ENCODE data around the gene ZBTB9. TPM values are rescaled to one million over a fixed set of nuclear protein-coding genes. Genes with fewer than 3 reads are reported as not detected.

The ZBTB9 gene
- total RNA-seq, 2 donors from 2014 or later, result 1.8 to 5.3 TPM

DNA sequence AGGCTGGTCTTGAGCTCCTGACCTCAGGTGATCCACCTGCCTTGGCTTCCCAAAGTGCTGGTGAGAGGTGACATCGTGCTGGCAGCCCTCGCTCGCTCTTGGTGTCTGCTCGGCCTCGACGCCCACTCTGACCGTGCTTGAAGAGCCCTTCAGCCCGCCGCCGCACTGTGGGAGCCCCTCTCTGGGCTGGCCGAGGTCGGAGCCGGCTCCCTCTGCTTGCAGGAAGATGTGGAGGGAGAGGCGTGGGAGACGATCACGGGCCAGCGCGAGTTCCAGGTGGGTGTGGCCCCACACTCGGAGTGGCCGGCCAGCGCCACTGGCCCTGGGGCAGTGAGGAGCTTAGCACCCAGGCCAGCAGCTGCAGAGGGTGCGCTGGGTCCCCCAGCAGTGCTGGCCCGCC lies 48.1 kb downstream of the ZBTB9 start:
- Histone ChIP-seq H3K27me3 (no peaks in the 10 kb centered on the region), H3K9me3 (no peaks in the 10 kb centered on the region), H3K27ac (no peak overlapping the region), H3K4me3 (no peak overlapping the region), H3K36me3 (replicated peaks in 1 of 2; ENCODE audit: insufficient read depth in 1 of 2, low read depth in 2 of 2) (no peaks in the 10 kb centered on the region), H3K4me1 (no peaks in the 10 kb centered on the region)
- intact Hi-C loops (cut with DNase I), result no loop called here
- ATAC-seq (no peak), DNase-seq (no peak)
- no peak for TF ChIP-seq POLR2A (IDR thresholded peaks at IDR 0.05)
- TF ChIP-seq, protein P1, sequence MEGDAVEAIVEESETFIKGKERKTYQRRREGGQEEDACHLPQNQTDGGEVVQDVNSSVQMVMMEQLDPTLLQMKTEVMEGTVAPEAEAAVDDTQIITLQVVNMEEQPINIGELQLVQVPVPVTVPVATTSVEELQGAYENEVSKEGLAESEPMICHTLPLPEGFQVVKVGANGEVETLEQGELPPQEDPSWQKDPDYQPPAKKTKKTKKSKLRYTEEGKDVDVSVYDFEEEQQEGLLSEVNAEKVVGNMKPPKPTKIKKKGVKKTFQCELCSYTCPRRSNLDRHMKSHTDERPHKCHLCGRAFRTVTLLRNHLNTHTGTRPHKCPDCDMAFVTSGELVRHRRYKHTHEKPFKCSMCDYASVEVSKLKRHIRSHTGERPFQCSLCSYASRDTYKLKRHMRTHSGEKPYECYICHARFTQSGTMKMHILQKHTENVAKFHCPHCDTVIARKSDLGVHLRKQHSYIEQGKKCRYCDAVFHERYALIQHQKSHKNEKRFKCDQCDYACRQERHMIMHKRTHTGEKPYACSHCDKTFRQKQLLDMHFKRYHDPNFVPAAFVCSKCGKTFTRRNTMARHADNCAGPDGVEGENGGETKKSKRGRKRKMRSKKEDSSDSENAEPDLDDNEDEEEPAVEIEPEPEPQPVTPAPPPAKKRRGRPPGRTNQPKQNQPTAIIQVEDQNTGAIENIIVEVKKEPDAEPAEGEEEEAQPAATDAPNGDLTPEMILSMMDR (IDR thresholded peaks at IDR 0.05), result no peak
- 77 to 82% methylated on average over 6 to 21 of the region's 23 CpGs for WGBS, 2 donors

DNA sequence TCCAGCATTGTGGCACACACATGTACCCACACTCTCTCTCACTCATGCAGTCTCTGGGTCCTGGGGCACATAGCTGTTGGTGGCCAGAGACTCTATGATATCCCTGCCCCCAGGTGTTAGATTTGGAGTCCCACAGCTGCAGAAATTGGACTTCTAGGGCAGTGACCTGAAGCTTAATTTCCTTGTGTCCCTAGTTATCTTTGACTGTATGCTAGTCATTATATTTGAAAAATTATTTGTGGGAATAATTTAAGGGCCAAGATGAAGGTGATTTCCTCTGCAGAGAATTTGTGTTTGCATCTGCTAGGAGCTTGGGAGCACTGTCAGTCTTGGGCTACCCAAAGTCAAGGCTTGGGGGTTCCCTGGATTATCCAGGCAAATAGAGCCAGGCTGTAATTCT lies 50.1 kb downstream of the ZBTB9 start:
- H3K27me3 ChIP-seq, result no peaks in the 10 kb centered on the region
- no peak for TF ChIP-seq POLR2A (IDR thresholded peaks at IDR 0.05)
- TF ChIP-seq, protein P1 (IDR thresholded peaks at IDR 0.05), result no peak
- H3K4me1 ChIP-seq, result no peaks in the 10 kb centered on the region
- no peak overlapping the region for H3K27ac ChIP-seq
- ATAC-seq (no peak), DNase-seq (no peak)
- intact Hi-C loops (cut with DNase I), result no loop called here
- H3K9me3 ChIP-seq, result no peaks in the 10 kb centered on the region
- no peak overlapping the region for H3K4me3 ChIP-seq
- no peaks in the 10 kb centered on the region for H3K36me3 ChIP-seq (replicated peaks in 1 of 2; ENCODE audit: insufficient read depth in 1 of 2, low read depth in 2 of 2)

DNA sequence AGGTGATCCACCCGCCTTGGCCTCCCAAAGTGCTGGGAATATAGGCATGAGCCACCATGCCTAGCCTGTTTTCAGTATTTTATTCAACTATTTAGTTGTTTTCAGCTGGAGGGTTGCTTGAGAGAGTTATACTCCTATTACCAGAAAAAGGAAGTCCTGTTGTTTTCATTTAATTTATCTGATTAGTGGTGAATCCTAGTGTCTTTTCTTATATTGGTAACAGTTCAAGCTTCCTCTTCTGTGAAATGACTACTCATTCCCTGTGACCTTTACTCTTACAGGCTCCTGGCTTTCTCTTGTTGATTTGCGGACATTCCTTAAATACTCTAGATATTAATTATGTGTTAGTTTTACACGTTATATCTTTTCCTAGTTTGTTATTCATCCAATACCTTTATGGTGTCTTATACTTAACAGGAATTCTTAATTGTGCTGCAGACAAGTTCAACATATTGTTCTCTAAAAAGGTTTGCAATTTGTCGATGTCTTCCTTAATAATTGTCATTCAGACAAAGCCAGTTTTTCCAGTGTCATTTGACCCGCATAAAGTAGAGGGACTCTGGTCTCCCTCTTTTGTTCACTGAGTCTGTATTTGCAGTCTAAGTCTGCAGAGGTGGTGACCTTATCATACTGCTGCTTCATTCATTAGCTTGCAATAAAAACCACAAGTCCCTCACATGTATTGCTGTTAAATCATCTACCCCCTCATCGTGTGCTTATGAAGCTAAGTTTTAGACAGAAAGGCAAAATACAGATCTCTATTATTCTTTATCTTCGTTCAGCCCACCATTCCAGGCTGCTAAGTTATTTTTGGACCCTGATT lies 51.4 kb downstream of the ZBTB9 start:
- no peak overlapping the region for H3K27ac ChIP-seq
- no peaks in the 10 kb centered on the region for H3K4me1 ChIP-seq
- H3K27me3 ChIP-seq, result no peaks in the 10 kb centered on the region
- TF ChIP-seq POLR2A (IDR thresholded peaks at IDR 0.05), result no peak
- WGBS, 2 donors, result 35 to 39% methylated on average over 7 of the region's 7 CpGs
- H3K36me3 ChIP-seq (replicated peaks in 1 of 2; ENCODE audit: insufficient read depth in 1 of 2, low read depth in 2 of 2), result no peaks in the 10 kb centered on the region
- DNase-seq, result no peak
- intact Hi-C loops (cut with DNase I), result no loop called here
- no peaks in the 10 kb centered on the region for H3K9me3 ChIP-seq
- no peak overlapping the region for H3K4me3 ChIP-seq
- ATAC-seq, result no peak

Small RNAs within 50 kb of the gene (microRNA-seq; reads per million reads assigned to microRNA genes)
- gene MIR5004 (ENCODE audit: borderline number of aligned reads in 2 of 2, borderline replicate concordance in 2 of 2), result 0 reads per million in 2 donors

Small RNAs within 50 kb of the gene (small RNA-seq; reads per million reads assigned to genes)
- gene ZBTB9, result not detected

Other genes starting within 250 kb of the ZBTB9 start
- gene HSD17B8, start 249.9 kb upstream of the ZBTB9 start, total RNA-seq, result 10 to 100 TPM; 19.1 to 29.1 TPM
- gene RING1, start 246.1 kb upstream of the ZBTB9 start, total RNA-seq, result 10 to 100 TPM; 11.2 to 28.3 TPM
- 10 to 100 TPM; 37.1 to 40.5 TPM for gene VPS52, start 182.7 kb upstream of the ZBTB9 start, total RNA-seq
- gene RPS18, start 182.5 kb upstream of the ZBTB9 start, total RNA-seq, result 1,000 to 10,000 TPM in 1 of 2 donors, 100 to 1,000 TPM in 1; 772 to 1,608 TPM
- 1 to 10 TPM; 3.9 to 5.6 TPM for gene B3GALT4, start 177.5 kb upstream of the ZBTB9 start, total RNA-seq
- gene WDR46, start 165.3 kb upstream of the ZBTB9 start, total RNA-seq, result 10 to 100 TPM; 27.8 to 43.2 TPM
- gene PFDN6, start 165.0 kb upstream of the ZBTB9 start, total RNA-seq, result 10 to 100 TPM; 10.2 to 19.7 TPM
- gene RGL2, start 155.6 kb upstream of the ZBTB9 start, total RNA-seq, result 10 to 100 TPM; 31.3 to 31.9 TPM
- 100 to 1,000 TPM in 1 of 2 donors, 10 to 100 TPM in 1; 50.3 to 108 TPM for gene TAPBP, start 140.5 kb upstream of the ZBTB9 start, total RNA-seq
- 10 to 100 TPM; 12.7 to 14.8 TPM for gene ZBTB22, start 136.8 kb upstream of the ZBTB9 start, total RNA-seq
- 10 to 100 TPM; 20.0 to 28.0 TPM for gene DAXX, start 131.6 kb upstream of the ZBTB9 start, total RNA-seq
- gene KIFC1, start 62.8 kb upstream of the ZBTB9 start, total RNA-seq, result under 1 TPM in 1 of 2 donors, not detected in 1; 0.66 TPM
- 10 to 100 TPM; 58.3 to 73.9 TPM for gene PHF1, start 43.6 kb upstream of the ZBTB9 start, total RNA-seq
- gene CUTA, start 36.5 kb upstream of the ZBTB9 start, total RNA-seq, result 100 to 1,000 TPM in 1 of 2 donors, 10 to 100 TPM in 1; 87.7 to 126 TPM
- 1 to 10 TPM; 5.4 to 5.6 TPM for gene SYNGAP1, start 34.5 kb upstream of the ZBTB9 start, total RNA-seq
- 1 to 10 TPM; 2.3 to 5.7 TPM for gene BAK1, start 125.7 kb downstream of the ZBTB9 start, total RNA-seq
- 10 to 100 TPM; 17.5 to 25.9 TPM for gene ITPR3, start 166.7 kb downstream of the ZBTB9 start, total RNA-seq